HL-60 (cell line): ENCODE measurements around the gene ANKRD60.

ENCODE experiments used
- DNase-seq, 2 experiments: peaks; one replicate each; pipeline ENCODE4 v3.0.0-alpha.2; 2010 to 2020; ENCODE audit warnings: low read depth in 1 of 2, low spot score in 1 of 2
- H3K27ac ChIP-seq: fragments of 250-450 bp; sonication (Bioruptor Pico); replicated peaks from 2 replicates; pipeline ENCODE4 v1.5.1; 2020; ENCODE audit warnings: mild to moderate bottlenecking, moderate library complexity
- H3K27me3 ChIP-seq: fragments of 250-450 bp; sonication (Bioruptor Pico); 2 replicates; pipeline ENCODE4 v1.5.1; 2021; ENCODE audit warnings: mild to moderate bottlenecking, moderate library complexity; ENCODE audit not compliant: insufficient read depth, poor library complexity, severe bottlenecking
- H3K4me3 ChIP-seq: replicated peaks from 2 replicates; pipeline ENCODE4 v1.5.1; 2011; ENCODE audit warnings: mild to moderate bottlenecking, control low read depth, low read length; ENCODE audit not compliant: insufficient read depth
- GABPA ChIP-seq: IDR thresholded peaks from 2 replicates; pipeline ENCODE4 v1.6.1; 2012; ENCODE audit warnings: low read depth
- POLR2AphosphoS5 ChIP-seq: IDR thresholded peaks from 2 replicates; pipeline ENCODE4 v1.6.1; 2012; ENCODE audit warnings: low read depth
- SPI1 ChIP-seq: IDR thresholded peaks from 2 replicates; pipeline ENCODE4 v1.6.1; 2012; ENCODE audit warnings: low read depth, mild to moderate bottlenecking, borderline replicate concordance
- TF ChIP-seq, protein P1 (sequence below): IDR thresholded peaks from 2 replicates; pipeline ENCODE4 v1.6.1; 2012; ENCODE audit warnings: low read depth; ENCODE audit not compliant: insufficient replicate concordance
- TF ChIP-seq, protein P2 (sequence below): IDR thresholded peaks from one replicate; pipeline ENCODE4 v1.5.1; 2011; ENCODE audit warnings: low read length, control low read depth, inconsistent platforms; ENCODE audit not compliant: insufficient read depth

ANKRD60 gene

DNA sequence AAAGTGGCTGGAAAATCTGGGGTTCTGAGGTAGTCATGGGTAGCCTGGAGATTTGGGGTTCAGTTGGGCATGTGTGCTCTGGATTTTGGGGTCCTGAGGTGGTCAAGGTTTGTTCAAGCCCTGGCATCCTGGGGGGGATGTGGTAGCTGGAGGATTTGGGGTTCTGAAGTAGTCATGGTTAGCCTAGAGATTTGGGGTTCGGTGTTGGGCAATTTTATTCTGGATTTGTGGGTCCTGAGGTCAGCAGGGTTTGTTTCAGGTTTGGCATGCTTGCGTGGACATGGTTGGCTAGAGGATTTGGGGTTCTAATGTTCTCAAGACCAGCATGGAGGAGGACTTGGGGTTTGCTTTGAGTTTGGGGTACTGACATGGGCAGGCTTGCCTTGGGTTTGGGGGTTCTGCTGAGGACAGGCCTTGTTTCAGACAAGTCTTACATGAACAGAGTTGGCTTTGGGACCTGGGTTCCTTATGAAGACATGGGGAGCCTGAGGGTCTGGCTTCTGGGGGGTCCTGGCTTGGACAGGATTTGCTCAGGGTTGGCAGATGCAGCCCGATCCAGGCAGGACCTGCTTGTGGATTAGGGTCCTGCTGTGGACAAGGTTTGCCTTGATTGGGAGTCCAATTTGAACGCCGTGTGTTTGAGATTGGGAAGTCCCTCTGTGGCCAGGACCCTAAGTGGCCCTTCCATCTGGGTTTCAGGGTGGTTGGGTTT, 906 bp downstream of the ANKRD60 start:
- Histone ChIP-seq H3K4me3 (no peak overlapping the region), H3K27ac (no peak overlapping the region), H3K27me3 (peaks cover 56% of the 10 kb centered on the region)
- TF ChIP-seq SPI1 (no peak), POLR2AphosphoS5 (no peak)
- no peak for DNase-seq

DNA sequence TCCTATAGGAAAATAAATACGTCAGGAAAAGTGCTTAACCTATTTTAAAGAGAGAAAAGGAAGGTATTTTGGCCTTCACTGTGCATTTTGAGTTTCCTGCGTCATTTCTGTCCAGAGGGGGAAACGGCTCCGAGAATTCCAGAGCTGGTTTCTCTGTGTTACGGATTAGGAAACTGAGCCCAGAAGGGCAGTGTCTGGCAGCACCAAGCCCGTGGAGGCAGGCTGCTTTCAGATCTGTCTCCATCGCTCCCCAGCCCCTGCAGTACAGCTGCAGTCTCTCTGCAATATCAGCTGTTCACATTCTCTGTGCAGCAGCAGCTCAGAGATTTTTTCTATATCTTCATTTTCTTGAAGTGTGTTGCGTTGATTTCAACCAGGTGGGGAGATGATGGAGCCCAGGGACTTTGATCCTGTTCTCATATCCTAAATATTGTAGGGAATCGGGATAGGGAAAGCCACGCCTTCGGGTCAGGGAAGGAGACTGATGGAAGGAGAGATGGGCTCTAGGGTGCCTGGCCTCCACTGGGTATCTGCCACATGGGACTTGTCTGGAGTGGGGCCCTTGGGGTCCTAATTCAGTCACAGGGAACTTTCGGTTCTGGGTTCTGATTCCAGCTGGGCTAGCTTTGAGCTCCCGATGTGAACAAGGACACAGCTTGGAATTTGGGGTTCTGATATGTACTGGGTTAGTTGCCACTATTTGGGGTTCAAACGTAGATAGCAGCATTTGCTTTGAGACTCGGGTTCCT, 2.8 kb downstream of the ANKRD60 start:
- H3K27me3 ChIP-seq, result peaks cover 58% of the 10 kb centered on the region
- H3K27ac ChIP-seq, result no peak overlapping the region
- no peak overlapping the region for H3K4me3 ChIP-seq
- TF ChIP-seq SPI1 (no peak), POLR2AphosphoS5 (no peak), GABPA (no peak)
- TF ChIP-seq, protein P1, sequence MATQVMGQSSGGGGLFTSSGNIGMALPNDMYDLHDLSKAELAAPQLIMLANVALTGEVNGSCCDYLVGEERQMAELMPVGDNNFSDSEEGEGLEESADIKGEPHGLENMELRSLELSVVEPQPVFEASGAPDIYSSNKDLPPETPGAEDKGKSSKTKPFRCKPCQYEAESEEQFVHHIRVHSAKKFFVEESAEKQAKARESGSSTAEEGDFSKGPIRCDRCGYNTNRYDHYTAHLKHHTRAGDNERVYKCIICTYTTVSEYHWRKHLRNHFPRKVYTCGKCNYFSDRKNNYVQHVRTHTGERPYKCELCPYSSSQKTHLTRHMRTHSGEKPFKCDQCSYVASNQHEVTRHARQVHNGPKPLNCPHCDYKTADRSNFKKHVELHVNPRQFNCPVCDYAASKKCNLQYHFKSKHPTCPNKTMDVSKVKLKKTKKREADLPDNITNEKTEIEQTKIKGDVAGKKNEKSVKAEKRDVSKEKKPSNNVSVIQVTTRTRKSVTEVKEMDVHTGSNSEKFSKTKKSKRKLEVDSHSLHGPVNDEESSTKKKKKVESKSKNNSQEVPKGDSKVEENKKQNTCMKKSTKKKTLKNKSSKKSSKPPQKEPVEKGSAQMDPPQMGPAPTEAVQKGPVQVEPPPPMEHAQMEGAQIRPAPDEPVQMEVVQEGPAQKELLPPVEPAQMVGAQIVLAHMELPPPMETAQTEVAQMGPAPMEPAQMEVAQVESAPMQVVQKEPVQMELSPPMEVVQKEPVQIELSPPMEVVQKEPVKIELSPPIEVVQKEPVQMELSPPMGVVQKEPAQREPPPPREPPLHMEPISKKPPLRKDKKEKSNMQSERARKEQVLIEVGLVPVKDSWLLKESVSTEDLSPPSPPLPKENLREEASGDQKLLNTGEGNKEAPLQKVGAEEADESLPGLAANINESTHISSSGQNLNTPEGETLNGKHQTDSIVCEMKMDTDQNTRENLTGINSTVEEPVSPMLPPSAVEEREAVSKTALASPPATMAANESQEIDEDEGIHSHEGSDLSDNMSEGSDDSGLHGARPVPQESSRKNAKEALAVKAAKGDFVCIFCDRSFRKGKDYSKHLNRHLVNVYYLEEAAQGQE, result no peak
- TF ChIP-seq, protein P2, sequence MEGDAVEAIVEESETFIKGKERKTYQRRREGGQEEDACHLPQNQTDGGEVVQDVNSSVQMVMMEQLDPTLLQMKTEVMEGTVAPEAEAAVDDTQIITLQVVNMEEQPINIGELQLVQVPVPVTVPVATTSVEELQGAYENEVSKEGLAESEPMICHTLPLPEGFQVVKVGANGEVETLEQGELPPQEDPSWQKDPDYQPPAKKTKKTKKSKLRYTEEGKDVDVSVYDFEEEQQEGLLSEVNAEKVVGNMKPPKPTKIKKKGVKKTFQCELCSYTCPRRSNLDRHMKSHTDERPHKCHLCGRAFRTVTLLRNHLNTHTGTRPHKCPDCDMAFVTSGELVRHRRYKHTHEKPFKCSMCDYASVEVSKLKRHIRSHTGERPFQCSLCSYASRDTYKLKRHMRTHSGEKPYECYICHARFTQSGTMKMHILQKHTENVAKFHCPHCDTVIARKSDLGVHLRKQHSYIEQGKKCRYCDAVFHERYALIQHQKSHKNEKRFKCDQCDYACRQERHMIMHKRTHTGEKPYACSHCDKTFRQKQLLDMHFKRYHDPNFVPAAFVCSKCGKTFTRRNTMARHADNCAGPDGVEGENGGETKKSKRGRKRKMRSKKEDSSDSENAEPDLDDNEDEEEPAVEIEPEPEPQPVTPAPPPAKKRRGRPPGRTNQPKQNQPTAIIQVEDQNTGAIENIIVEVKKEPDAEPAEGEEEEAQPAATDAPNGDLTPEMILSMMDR, result no peak
- DNase-seq, result no peak

DNA sequence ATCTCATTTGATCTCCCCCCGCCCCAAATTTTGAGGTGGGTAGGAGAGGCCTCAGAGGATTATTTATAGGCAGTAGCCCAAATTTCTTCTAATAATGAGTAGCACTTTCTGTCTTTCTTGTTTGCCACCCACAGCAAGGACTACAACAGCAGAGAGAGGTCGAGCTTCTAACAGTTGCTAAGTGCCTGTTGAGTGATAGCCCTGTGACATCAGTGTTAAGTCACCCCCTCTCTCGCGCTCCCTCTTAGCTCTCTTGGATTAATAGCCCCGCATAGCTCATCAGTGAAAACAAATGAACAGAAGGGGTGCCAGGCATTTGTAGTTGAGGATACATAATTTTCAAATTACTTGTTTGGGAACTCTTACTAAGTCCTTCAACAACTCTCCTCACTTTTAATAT, 3.5 kb downstream of the ANKRD60 start:
- Histone ChIP-seq H3K4me3 (no peak overlapping the region), H3K27ac (no peak overlapping the region), H3K27me3 (peaks cover 54% of the 10 kb centered on the region)
- TF ChIP-seq SPI1 (no peak), POLR2AphosphoS5 (no peak), GABPA (no peak)
- TF ChIP-seq, protein P2, result no peak
- TF ChIP-seq, protein P1, result no peak
- DNase-seq, result no peak

DNA sequence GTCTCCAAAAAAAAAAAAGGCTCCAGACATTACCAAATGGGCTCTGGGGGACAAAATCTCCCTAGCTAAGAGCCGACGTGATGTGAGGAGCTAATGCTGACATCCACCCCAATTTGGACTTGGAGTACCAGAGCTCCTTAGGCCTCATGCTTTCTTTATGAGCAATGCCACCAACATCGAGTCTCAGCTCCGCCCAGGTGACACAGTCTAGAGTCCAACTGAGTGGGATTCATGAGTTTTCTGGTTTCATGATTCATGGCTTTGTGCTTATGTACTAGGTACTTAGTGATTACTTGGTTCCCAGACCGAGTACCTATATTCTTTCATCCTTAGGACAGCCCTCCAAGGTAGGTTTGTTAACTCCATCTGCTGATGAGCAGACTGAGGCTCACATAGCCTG, 4.4 kb downstream of the ANKRD60 start:
- DNase-seq, result no peak
- no peak overlapping the region for H3K4me3 ChIP-seq
- no peak overlapping the region for H3K27ac ChIP-seq
- no peak for TF ChIP-seq SPI1
- TF ChIP-seq, protein P1, result no peak
- TF ChIP-seq POLR2AphosphoS5, result no peak
- no peak for TF ChIP-seq GABPA
- TF ChIP-seq, protein P2, result no peak
- H3K27me3 ChIP-seq, result peaks cover 46% of the 10 kb centered on the region
